ENCODE results near the gene KCNF1.
"Not testable (repeated sequence)": the region's sequence is repeated elsewhere in the genome, so short reads cannot be mapped to it uniquely, and the experiment has no call there.

KCNF1 gene

DNA sequence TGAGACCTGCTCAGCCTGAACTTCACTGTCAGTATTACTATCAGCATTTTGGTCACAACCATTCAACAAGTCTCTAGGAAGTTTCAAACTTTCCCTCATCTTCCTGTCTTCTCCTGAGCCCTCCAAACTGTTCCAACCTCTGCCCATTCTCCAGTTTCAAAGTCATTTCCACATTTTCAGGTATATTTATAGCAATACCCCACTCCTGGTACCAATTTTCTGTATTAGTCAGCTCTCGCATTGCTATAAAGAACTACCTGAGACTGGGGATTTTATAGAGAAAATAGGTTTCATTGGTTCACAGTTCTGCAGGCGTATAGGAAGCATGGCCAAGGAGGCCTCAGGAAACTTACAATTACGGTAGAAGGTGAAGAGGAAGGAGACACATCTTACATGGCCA is 27.3 kb downstream of the KCNF1 start:
- DNase-seq (ENCODE audit: low read depth): no peak

DNA sequence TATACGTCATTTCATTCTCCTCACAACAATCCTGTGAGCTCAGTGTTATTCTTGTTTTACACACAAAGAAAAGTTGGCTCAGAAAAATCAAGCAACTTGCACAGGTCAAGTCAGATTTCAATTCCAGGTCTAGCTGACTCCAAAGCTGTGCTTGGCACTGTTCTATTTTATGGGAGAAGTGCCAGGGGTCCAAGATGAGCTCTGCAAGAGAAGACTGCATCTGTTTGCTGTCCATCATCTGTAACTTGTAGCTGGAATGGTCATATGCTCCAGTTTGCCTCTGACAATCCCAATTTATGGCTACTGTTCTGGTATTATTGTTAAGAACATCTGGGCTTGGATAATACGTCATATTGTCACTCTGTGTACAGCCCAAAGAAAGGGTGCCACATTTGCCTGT is 28.9 kb downstream of the KCNF1 start:
- DNase-seq (ENCODE audit: low read depth): no peak

DNA sequence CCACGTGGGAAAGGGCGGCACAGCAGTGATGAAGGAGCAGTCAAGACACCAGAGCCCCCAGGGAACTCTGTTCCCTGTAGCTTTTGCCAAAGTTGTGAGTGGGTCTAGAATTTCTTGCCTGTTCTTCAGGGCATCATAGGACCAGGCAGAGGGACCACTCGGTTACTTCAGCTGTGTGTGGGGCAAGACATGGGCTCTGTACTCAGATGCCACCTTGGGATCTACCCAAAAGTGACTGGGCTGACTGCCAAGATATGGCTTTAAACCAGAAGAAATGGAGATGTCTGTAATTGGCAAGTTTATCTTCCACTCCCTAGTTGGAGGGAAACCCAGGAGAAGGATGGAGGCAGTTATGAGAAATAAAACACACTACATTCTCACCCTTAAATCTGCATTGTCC is 29.6 kb downstream of the KCNF1 start:
- DNase-seq (ENCODE audit: low read depth): no peak

DNA sequence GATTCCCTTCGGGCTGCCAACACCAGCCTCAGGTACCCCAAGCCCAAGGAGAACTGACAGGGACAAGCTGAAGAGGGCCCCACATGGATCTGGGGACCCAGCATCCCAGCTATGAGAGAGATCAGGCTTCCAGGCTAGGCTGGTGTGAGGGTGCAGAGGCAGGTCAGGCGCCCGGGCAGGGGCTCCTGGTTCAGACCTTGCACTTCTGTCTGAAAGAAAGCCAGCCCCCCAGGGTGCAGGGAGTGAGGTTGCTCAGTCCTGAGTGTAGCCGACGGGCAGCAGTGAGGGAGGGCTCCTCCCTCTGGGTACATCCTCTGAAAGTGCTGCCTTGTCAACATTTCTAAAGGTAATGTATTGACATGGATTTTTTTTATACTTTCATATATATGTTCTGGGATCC is 33.1 kb downstream of the KCNF1 start:
- no peak for DNase-seq (ENCODE audit: low read depth)

DNA sequence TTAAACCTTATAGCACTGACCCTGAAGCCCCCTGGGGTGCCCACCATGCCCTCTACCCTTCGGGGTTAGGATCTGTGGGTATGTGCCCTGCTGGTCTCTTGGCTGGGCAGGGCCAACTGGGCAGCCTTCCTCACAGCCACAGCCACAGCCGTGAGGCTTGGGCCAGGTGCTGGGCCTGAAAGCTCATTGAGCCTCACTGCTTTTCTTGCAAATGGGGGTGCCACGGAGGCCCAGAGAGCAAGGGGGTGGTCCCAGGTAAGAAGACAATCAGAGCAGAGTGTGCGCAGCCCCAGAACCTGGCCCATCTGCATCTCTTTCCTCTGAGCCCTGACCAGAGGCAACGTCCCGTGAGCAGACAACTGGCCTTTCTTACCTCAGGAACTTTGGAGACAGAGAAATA is 34.7 kb downstream of the KCNF1 start:
- DNase-seq (ENCODE audit: low read depth): no peak

DNA sequence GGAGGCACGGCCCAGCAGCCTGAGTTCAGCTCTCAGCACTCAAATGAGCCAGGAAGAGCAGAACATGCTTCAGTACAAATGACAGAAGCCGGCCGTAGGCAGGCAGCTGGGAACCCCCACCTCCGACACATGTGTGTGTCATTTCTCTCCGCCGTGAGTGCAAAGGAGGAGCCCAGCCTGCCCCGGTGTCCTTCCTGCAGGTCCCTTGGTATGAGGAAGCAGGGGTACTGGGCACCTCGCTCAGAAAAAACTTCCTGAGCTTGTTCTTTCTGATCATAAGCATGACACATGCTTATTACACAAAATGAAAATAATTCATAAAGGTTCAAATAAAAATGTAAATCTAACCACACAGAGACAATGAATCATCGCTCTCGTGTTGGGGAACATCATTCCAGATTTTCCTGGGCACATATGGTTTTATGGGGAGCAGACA is 35.3 kb downstream of the KCNF1 start:
- DNase-seq (ENCODE audit: low read depth): no peak

DNA sequence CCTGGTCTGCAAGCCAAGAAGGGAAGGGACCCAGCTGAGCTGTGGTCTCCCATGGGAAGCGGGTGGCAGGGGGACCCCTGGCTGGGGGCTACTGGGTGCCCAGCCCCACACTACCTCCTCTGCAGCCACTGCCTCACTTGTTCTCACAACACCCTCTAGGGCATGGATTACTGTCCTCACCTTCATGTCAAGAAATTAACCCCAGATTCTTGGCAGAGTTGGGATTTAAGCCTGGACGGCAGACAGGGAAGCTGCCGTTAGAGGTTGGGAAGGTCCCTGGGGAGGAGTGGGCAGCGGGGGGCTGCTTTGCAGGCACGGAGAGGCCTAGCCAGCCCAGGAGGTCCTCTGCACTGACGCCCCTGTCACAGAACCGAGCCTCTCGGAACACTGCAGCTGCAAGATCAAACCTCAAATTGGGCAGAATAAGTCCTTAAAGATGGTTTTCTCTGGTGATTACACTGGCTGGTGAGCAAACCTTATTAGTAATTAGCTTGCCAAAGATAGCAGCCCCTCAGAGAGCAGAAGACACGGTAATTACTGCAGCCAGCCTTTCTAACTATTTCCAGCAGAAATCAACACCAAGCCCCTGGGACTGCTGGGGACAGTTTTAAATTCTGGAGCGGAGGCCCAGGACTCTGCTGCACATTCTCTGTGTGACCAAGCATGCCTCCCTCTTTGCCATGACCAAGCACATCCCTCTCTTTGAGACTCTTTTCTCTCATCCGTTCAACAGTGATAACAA is 35.9 kb downstream of the KCNF1 start:
- DNase-seq (ENCODE audit: low read depth): no peak

DNA sequence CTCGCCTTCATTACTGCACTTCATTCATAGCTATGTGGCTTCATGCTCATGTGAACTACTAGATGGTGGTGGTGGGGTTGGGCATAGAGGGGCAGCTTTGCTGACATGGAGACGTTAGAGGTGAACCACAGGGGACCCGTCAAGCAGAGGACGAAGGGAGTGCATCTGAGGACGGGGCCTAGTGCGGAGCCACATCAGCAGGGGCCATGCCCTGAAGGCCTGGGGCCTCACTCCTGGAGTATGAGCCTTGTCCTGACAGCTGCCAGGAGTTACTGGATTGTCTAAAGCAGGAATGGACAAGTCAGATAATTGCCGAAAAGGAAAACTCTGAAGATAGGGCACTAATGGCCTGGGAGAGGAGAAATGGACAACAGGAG is 36.4 kb downstream of the KCNF1 start:
- no peak for DNase-seq (ENCODE audit: low read depth)

DNA sequence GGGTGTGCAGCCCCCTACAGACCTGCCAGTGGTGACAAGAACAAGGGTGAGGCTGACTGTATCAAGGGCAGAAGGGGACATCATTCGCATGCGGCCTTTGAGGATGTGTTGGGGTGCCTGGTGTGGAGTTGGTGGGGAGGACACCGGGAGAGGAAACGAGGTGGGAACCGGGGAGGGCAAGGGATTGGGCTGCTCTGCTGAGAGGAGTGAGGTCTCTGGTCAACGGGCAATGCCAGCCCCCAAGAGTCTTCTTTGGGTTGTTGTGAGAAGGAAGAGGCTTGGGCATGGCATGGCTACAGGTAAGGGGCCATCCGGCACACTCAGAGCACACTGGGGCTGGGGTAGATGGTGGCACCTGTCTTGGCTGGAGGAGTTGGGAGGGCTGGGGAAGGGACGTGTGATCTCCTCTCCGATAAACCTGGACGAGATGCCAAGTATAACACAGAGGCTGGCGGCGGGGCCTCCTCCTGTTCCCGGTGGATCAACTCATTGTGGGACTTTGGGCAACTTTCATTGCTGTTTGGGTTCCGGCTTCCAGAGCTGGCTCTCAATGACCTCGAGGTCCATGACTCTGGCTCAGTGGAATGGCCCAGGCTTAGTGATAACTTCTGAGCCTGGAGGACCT is 37.0 kb downstream of the KCNF1 start:
- DNase-seq (ENCODE audit: low read depth): no peak

DNA sequence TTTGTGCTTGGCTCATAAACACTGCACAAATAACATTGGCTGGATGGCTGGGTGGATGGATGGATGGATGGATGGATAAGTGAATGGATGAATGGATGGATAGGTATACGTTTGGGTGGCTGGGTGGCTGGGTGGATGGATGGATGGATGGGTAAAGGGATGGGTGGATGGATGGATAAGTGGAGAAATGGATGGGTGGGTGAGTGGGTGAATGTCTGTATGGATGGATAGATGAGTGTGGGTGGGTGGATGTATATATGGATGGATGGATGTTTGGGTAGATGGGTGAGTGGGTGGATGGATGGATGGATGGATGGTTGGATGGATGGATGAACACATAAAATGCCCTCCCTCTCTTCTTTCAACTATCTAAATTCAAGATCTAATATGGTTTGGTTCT is 38.1 kb downstream of the KCNF1 start:
- no peak for DNase-seq (ENCODE audit: low read depth)

DNA sequence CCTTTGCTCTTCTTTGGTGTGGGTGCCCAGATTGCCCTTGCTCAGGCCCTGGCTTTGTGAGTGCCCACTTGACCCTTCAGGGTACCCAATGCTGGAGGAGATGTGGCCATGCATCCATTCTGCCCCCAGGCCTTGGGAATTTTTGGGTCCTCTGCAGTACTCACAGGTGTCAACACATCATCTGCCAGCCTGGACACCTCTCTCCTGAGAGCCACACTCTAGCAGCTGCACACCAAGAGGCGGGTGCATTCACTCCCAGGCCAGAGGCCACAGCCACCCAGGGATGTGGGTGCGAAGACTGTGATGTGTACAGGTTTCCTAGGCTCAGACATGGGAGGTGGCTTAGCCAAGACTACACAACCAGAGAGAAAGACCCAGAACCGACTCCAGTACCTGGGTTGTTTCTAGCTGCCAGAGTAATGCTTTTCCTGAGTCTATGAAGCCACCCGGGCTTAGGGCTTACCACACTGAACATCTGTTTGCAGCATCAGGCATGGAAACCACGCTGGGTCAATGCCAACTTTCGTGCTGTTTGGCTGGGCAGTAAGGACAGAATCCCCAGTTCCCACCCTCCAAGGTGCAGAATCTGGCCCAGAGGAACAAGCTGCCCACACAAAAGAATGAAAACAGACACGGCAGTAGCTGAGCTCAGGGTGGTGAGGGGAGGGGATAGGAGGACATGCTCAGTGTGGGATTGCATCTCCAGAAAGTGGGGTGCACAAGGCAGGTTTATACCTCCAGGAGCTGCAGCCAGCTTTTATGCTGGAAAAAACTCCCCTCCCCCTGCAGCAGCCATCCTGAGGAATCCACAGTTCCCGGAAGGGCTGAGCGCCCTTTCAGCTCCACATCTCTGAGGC is 40.1 kb downstream of the KCNF1 start:
- DNase-seq (ENCODE audit: low read depth): no peak

DNA sequence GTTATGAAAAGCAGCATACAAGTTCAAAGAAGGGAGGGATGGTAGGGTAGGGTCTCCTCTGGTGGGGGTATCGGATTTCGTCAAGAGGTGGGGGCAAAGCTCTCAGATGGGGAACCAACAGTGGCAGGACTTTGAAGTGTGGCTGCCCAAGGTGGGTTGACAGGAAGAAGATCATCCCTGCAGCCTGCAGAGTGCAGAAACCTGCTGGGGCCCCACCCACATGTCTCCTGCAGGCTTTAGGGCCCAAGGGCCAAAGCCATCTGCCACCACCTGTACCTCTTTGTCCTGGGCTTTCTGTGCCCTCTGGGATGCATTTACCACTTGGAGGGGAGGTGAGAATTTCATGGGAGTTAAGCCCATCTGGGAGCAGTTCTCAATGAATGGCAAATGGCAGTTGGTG is 42.7 kb downstream of the KCNF1 start:
- no peak for DNase-seq (ENCODE audit: low read depth)

DNA sequence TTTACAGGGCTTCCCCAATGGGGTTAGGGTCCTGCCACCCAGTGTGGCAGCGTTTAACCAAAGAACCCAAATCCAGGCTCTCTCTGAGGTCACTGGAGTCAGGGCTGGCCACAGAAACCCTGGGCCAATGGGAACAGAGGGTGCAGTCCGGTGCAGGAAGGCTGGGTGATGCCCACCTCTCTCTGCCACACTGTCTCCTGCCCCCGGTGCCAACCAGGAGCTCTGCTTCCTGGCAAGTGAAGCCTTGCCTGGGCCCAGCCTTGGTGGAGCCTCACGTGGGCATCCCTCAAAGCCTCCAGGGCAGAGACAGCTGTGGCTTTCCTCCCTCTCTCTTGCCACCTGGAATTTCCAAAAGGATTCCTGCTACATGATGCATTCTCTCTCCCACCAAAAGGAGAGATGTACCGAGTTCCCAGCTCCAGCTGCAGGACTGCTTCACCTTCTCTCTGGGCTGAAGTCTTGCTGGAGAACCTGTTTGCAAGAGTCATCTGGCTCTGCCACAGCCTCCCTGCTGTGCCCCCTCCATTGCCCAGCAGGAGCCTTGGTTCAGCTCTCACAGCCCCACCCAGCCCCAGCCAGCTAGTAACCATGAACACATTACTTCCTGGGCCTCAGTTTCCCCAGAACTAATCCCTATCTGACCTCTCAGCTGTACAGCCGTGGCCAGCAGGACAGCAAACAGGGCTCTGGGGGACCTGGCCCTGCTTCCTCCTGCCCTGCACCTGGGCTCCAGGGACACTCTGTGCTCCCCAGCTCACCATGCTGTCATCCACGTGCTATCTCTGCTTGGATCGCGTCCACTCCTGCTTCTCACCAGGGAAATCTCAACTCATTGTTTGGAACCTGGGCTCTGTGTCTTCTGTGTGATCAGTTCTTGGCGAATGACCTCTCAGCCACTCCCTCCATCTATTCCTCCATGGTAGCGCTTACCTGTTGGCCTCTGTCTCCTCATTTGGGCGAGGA is 43.4 kb downstream of the KCNF1 start:
- DNase-seq (ENCODE audit: low read depth): no peak

DNA sequence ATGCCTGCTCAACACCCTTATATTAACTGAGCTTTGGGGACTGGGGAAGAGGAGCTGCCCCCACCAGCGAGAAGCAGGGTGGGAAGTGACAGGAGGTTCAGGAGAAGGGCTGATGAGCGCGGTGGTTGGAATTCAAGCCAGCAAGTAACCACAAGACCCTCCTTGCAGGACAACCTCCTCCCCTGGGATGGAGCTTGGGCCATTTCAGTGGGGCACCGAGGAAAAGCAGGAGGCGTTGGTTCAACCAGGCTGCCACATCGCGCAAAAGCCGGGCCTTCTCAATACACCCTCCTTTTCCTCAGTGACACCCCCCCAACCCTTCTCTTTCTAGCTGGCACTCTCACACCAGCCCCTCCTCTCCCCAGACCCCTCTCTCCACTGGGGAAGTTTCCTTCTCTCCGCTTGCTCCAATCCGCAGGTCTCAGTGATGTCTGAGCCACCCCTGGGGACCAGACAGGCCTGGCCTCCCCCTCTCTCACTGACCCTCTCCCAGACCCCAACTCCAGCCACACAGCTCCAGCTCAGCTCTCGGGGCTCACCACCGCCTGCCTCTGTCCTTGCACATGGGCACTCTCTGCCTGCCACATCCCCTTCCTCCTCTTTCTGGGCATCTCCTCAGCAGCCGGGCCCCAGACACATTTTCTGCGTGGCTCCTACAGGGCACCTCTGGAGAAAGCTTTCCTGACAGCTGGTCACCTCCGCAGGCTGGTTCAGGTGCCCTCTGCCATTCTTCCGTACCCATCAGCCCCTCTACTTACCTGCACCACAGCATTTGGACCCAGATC is 44.5 kb downstream of the KCNF1 start:
- DNase-seq (ENCODE audit: low read depth): no peak

DNA sequence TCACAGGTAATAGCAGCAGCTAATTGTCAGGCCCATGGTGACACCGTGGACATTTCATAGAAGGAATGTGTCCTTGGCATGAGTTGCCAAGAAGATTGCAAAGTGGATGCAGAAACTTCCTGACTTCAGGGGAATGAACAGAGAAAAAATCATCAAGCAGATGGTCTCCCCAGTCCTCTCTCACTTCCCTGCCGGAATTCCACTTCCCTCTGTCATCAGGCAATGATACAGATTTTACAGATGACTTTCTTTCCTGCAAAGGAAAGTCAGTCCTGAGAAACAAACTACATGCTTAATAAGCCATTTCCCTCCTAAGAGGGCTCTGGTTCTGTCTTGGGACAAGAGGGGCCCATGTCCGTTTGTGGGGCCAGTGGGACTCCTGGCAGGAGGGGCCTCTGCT is 45.7 kb downstream of the KCNF1 start:
- no peak for DNase-seq (ENCODE audit: low read depth)

DNA sequence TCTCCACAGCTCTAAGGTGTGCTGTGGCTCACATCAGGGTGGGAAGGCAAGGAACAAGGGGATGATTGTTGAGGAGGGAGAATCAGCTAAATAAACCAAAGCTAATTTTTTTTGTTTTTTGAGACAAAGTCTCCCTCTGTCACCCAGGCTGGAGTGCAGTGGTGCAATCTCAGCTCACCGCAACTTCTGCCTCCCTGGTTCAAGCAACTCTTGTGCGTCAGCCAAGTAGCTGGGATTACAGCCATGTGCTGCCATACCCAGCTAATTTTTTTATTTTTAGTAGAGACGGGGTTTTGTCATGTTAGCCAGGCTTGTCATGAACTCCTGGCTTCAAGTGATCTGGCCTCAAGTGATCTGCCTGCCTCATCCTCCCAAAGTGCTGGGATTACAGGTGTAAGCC is 46.7 kb downstream of the KCNF1 start:
- DNase-seq (ENCODE audit: low read depth): not testable (repeated sequence)

DNA sequence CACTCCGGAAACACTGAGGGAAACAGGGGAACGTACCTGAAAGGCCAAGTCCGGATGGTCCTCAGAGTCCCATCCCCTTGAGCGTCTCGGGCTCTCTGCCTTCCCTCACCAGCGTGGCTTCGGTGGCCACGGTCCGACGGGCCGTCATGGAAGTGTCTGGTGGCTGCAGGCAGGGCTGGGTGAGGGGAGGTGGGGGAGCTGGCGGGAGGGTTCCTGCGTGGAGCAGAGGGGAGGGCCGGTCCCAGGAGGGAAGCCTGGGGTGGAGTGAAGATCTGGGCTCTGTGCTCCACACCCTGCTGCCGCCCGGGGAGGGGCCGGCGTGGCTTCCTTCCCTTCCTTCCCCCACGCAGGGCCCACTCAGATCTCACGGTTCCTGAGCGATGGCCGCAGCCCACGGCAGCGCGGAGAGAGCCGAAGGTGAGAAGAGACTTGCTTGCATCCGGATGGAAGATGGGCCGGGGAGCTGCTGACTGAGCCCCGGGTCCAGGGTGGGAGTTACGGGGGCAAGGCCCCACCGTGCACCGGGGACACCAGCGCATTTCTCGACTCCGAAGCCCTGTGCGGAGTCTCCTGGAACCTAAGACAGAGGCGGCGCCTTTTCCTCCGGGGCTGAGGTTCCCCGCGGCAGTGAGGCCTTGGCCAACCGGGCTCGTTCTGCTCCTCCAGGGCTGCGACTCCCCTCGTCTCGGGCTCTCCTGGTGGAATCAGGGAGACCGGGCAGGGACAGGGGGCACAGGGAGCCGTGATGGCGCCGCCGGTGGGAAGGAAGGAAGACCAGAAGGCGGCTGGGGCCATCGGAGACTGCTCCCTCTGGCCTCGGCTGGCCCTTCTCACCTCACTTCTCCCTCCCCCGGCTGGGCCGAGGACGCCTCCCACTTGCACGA is 49.1 kb downstream of the KCNF1 start:
- no peak for DNase-seq (ENCODE audit: low read depth)

DNA sequence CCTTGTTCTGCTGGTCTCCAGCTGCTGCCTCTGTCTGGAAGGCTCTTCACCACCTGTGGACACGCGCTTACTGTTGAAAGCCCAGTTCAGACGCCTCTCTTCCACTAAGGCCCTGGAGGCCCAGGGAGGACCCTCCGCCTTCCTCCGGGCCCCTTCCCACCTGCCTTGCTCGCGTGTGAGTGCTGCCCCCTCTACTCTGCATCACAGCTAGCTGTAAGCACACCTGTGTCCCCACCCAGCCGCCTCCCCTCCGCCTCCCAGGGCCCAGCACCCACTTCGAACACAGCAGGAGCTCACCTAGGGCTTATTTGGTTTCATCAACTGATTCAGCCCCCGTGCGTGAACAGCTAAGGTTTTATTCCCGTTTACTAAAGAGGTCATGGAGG is 49.7 kb downstream of the KCNF1 start:
- no peak for DNase-seq (ENCODE audit: low read depth)

DNA sequence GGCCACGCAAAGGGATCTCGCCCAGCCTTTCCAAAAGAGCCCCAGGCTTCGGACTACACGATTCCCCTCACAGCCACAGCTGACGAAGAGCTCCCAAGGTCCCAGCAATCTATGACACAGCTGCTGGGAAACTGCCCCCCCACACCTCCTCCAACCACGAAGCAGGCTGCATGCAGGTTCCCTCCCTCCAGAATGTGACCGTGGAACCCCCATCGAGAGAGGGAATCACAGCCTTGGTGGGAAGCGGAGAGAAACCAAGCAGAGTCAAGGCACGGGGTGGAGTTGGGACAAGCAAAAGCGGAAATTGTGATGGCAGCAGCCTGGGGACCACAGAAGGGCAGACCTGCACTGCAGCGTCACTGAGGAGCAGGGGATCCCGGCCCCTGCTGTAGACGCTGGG is 50.3 kb downstream of the KCNF1 start:
- no peak for DNase-seq (ENCODE audit: low read depth)

DNA sequence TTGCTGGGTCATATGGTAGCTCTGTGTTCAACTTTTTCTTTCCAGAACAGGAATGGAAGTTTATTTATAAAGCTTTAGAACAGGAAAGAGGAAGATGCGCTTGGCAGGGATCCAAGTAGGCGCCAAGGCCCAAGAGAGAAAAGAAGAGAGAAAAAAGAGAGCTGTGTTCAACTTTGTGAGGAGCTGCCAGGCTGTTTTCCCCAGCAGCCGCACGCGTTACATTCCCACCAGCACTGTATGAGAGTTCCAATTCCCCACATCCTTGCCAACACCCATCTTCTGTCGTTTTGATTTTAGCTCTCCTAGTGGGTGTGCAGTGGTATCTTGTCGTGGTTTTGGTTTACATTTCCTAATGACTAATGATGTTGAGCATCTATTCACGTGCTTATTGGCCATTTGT is 51.4 kb downstream of the KCNF1 start:
- no peak for DNase-seq (ENCODE audit: low read depth)
